NCI-H2196 treated with DMSO at 0.1 percent for 48 hours (cell line): ENCODE data around the gene ZNF618.

Experiments
- DNase-seq: peaks from one replicate; lab custom pipeline; 2025; ENCODE audit not compliant: unreplicated experiment; lab: John Stamatoyannopoulos, UW

ZNF618 gene, protein sequence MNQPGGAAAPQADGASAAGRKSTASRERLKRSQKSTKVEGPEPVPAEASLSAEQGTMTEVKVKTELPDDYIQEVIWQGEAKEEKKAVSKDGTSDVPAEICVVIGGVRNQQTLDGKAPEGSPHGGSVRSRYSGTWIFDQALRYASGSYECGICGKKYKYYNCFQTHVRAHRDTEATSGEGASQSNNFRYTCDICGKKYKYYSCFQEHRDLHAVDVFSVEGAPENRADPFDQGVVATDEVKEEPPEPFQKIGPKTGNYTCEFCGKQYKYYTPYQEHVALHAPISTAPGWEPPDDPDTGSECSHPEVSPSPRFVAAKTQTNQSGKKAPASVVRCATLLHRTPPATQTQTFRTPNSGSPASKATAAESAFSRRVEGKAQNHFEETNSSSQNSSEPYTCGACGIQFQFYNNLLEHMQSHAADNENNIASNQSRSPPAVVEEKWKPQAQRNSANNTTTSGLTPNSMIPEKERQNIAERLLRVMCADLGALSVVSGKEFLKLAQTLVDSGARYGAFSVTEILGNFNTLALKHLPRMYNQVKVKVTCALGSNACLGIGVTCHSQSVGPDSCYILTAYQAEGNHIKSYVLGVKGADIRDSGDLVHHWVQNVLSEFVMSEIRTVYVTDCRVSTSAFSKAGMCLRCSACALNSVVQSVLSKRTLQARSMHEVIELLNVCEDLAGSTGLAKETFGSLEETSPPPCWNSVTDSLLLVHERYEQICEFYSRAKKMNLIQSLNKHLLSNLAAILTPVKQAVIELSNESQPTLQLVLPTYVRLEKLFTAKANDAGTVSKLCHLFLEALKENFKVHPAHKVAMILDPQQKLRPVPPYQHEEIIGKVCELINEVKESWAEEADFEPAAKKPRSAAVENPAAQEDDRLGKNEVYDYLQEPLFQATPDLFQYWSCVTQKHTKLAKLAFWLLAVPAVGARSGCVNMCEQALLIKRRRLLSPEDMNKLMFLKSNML

GRCh38 chr9:113876151-113876992 is at the start of gene ZNF618:
ZNF618 (plus strand) TSS chr9:113876309; CDS start chr9:113876381, 72 bp downstream.
- DNase-seq, result peak; percentile 13

GRCh38 chr9:113828221-113828620 is 47.9 kb upstream of the ZNF618 start:
- no peak for DNase-seq

GRCh38 chr9:113837334-113837733 is 38.8 kb upstream of the ZNF618 start:
- no peak for DNase-seq

GRCh38 chr9:113842086-113842485 is 34.0 kb upstream of the ZNF618 start:
- DNase-seq, result no peak

DNA sequence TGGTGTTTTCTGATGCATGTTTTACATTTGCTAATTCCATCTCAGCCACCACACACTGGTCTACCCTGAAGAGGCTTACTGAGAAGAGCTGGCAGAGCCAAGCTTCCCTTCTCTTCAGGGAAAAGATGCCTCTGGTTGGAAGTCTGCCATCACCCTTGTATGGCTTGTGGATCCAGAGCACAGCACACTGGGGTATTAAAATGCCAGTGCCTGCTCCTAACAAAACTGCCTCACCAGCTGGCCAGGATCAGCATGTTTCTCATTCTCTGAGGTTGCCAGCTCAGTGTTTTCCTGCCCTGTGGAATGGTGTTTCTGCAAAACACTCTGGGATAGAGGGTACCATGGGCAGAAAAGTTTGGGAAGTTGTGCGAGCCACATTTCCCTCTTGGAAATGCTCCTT is 31.6 kb upstream of the ZNF618 start:
- DNase-seq, result no peak

- no peak for DNase-seq
These were observed 24.8 kb upstream of the ZNF618 start for GRCh38 chr9:113851359-113851758.

- no peak for DNase-seq
These were observed 24.2 kb upstream of the ZNF618 start for GRCh38 chr9:113851873-113852272.

- DNase-seq, result no peak
These were observed 22.8 kb upstream of the ZNF618 start for GRCh38 chr9:113853333-113853732.

- DNase-seq, result no peak
These were observed 21.8 kb upstream of the ZNF618 start for GRCh38 chr9:113854310-113854709.

DNA sequence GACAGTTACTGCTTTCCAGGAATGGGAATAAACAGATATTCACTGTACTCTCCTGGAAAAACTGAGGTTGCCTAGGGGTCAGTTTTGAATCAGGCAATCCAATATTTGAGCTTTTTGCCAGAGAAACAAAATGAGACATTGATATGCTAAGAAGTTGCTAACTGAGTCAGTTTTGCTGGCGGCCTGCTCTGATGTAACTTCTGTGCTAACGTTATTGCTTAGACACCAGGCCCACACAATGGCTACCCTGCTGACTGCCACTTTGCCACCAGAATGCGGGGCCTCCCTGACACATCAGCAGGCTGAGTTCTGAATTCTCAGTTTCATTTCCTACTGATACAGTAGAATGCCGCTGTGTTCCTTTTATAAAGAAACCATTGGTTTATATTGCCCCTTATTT is 18.2 kb upstream of the ZNF618 start:
- no peak for DNase-seq

DNA sequence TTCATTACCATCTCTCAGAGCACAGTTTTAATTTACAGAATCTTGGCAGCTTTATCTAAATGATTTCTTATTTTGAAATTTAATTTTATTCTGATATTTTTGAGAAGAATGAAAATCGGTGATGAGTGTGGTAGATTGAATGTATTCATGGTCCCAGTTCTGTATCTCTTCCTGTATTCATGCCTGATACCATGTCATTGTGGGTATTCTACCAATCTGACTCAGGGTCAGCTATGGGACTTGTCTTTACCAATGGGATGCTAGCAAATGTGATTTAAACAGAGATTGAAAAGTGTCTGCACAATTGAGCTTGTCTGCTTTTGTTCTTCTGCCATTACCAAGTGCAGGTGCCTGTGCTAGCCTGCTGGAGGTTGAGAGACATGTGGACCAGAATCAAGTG is 17.8 kb upstream of the ZNF618 start:
- no peak for DNase-seq

DNA sequence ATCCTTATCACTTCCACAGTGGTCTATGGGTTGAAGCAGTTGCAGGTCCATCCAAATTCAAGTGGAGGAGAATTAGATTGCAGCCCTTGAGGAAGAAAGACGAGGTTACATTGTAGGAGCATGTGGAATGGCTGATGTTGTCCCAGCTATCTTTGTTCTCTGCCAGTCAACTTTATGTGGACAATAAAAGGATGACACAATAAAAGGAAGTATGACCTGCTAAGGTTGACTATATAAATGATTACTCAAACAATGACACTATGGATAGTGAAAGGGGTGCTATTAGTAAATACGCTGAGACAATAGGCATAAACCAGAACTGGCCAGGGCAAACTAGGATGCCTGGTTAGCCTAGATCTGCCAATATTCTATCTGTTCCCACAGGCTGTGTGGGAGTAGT is 12.8 kb upstream of the ZNF618 start:
- DNase-seq, result no peak

- no peak for DNase-seq
These were observed 7.6 kb upstream of the ZNF618 start for GRCh38 chr9:113868501-113868900.

DNA sequence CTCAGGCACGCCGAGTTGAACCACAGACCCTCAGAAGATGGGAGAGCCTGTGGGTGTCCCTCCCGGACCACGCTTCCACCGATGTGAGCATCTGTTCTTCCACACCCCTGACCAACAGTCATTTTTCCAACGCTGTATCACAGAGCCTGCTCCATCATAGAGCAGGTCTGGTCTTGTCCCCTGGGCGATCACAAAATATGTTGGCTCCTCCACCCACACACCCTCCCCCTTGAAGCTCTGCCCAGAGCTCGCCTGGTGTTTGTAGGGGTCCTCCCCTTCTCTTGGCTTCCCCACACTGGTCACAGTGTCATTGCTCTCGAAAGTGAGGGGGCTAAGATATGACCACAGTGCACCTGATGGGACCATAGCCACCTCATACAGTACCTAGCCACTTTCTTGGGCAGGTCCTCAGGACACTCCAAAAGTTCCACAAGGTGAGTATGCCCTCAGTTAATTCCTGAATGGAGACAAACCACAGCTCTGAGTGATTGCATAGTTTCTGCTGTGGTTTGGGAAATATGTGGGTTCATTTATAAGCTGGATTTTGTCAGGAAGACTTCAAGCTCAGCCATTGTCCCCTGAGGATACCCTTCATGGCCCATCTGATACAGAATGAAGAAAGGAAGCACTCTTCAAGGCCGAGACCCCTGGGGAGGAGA is 3.5 kb upstream of the ZNF618 start:
- no peak for DNase-seq

DNA sequence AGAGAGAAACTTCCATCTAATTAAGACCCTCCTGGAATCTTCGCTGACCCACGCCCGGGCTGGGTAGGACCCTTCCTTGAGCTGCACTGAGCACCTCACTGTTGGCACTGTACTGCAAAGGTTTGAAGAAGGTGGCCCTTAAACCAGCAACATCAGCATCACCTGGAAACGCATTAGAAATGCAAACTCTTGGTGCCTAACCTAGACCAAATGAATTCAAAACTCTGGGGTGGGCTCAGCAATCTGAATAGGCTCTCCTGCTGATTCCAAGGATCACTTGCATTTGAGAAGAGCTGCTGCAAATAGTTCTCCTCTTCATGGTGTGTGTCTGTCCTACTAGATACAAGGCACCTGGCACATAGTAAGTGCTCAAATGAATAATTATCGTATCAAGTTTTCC is 2.7 kb upstream of the ZNF618 start:
- no peak for DNase-seq

DNA sequence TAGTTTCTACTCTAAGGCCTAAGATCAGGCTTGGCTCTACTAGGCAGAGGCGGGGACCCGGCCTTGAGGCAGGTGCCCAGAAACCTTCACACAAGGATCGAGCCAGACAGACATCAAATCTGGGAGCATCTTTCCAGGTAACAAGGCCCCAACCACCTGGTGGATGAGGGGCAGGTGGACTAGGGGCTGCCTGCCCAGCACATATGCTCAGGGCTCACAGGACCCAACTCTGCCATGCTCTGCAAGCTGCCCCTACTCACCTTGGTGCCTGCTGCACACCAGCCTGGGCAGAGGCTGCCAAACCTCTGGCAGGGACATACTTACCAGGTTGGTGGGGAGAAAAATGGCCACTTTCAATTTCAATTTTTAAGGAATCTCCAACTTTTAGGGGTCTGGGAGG is 2.2 kb upstream of the ZNF618 start:
- no peak for DNase-seq

- DNase-seq, result no peak
These were observed 504 bp upstream of the ZNF618 start for GRCh38 chr9:113875459-113876150.

- no peak for DNase-seq
These were observed 872 bp downstream of the ZNF618 start for GRCh38 chr9:113876993-113877368.

- no peak for DNase-seq
These were observed 3.2 kb downstream of the ZNF618 start for GRCh38 chr9:113879318-113879717.

- DNase-seq, result no peak
These were observed 3.8 kb downstream of the ZNF618 start for GRCh38 chr9:113879911-113880310.
